Measurements from ENCODE around the gene NEFH.

- no peak for TF ChIP-seq CTCF (IDR thresholded peaks at IDR 0.05)
- TF ChIP-seq POLR2A (IDR thresholded peaks at IDR 0.05): no peak
Measured at GRCh38 chr22:29447906-29448305, 32.1 kb upstream of the NEFH start.

All from lower leg skin (tissue), 3 donors.